ENCODE data around the gene HMCN2. TPM values are rescaled to one million over a fixed set of nuclear protein-coding genes. Genes with fewer than 3 reads are reported as not detected.
A peak's percentile ranks its signal among the peaks of the same experiment; 100 is the strongest.

Gene HMCN2
- total RNA-seq, 1 donor from 2014 or later = 9.3 TPM

DNA sequence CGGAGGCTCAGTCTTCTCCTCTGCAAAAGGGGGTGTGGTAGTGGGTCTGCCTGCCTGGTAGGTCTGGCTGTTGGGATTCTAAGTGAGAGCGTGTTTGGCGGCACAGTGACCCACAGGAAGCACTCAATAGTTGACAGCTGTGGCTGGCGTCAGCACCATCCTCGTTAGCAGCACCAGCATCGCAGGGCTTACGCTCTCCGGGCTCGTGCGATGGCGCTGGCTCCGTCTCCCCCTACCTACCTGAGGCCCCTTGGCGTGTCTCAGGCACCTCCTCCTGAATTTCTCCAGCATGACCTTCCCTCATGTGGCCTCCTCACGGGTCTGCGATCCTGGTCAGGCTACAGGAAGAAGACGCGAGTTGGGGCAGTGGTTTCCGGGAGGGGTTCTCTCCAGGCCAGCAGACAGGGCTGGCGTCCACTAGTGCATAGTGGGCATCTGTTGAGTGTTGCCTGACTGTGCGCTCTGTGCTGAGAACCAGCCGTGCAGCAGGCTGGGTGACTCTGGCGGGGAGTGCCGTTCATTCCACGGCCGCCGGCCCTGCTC, 66.9 kb downstream of the HMCN2 start:
- peaks cover 15% of the 10 kb centered on the region for H3K9me3 Mint-ChIP-seq (ENCODE audit: unreplicated experiment)
- TF ChIP-seq CTCF (IDR thresholded peaks at IDR 0.05; ENCODE audit: partially characterized antibody, unreplicated experiment) = no peak
- H3K27me3 Mint-ChIP-seq (ENCODE audit: unreplicated experiment) = peaks cover 28% of the 10 kb centered on the region
- no peak overlapping the region for H3K4me3 Mint-ChIP-seq (ENCODE audit: unreplicated experiment)
- peaks cover 50% of the 10 kb centered on the region for H3K4me1 Mint-ChIP-seq (ENCODE audit: low read depth, unreplicated experiment)
- no peak for DNase-seq
- peak overlapping the region; percentile 48 for H3K27ac Mint-ChIP-seq (ENCODE audit: unreplicated experiment)
- no peaks in the 10 kb centered on the region for H3K36me3 Mint-ChIP-seq (ENCODE audit: unreplicated experiment)

DNA sequence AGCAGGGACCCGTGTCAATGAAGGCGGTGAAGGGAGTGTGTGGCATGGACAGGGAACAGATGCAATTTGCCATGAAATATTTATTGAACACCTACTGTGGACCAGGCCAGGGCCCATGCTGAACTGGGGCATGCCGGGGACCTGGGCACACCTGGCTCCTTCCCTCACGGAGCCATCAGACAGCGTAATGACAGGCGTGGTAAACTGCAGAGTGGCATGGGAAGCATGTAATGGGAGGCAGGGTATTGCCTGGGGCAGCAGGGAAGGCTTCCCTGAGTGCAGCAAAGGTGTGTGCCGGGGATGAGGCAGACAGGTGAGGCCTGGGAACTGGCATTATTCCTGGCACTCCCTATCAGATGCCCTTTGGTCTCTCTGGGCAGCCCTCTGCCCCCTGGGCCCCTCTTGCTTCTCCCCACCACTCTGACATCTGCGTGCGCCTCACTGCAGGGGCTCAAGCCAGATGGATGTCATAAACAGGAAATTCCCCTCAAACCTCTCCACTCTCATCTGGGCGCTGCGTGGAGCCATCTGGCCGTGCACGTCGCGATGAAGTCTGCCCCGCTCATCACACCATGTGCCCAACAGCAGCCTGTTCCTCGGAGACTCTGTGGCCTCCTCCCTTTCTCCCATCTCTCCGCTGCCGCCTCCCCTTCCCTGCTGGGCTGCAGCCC, 67.6 kb downstream of the HMCN2 start:
- Mint-ChIP-seq H3K27ac (ENCODE audit: unreplicated experiment) (peak overlapping the region; percentile 93), H3K9me3 (ENCODE audit: unreplicated experiment) (peaks cover 15% of the 10 kb centered on the region), H3K36me3 (ENCODE audit: unreplicated experiment) (no peaks in the 10 kb centered on the region), H3K4me1 (ENCODE audit: low read depth, unreplicated experiment) (peaks cover 50% of the 10 kb centered on the region), H3K4me3 (ENCODE audit: unreplicated experiment) (no peak overlapping the region), H3K27me3 (ENCODE audit: unreplicated experiment) (peaks cover 28% of the 10 kb centered on the region)
- DNase-seq = peak; percentile 69
- TF ChIP-seq CTCF (IDR thresholded peaks at IDR 0.05; ENCODE audit: partially characterized antibody, unreplicated experiment) = no peak

GRCh38 chr9:130333712-130334062, 68.1 kb downstream of the HMCN2 start:
- TF ChIP-seq CTCF (IDR thresholded peaks at IDR 0.05; ENCODE audit: partially characterized antibody, unreplicated experiment) = no peak
- Mint-ChIP-seq H3K27me3 (ENCODE audit: unreplicated experiment) (peaks cover 28% of the 10 kb centered on the region), H3K27ac (ENCODE audit: unreplicated experiment) (peak overlapping the region; percentile 93), H3K4me1 (ENCODE audit: low read depth, unreplicated experiment) (peaks cover 45% of the 10 kb centered on the region), H3K36me3 (ENCODE audit: unreplicated experiment) (no peaks in the 10 kb centered on the region), H3K9me3 (ENCODE audit: unreplicated experiment) (peaks cover 14% of the 10 kb centered on the region), H3K4me3 (ENCODE audit: unreplicated experiment) (no peak overlapping the region)
- no peak for DNase-seq

GRCh38 chr9:130334915-130335314, 69.4 kb downstream of the HMCN2 start:
- DNase-seq = no peak
- Mint-ChIP-seq H3K27ac (ENCODE audit: unreplicated experiment) (peak overlapping the region; percentile 73), H3K4me3 (ENCODE audit: unreplicated experiment) (no peak overlapping the region), H3K36me3 (ENCODE audit: unreplicated experiment) (no peaks in the 10 kb centered on the region), H3K4me1 (ENCODE audit: low read depth, unreplicated experiment) (peaks cover 37% of the 10 kb centered on the region), H3K9me3 (ENCODE audit: unreplicated experiment) (peaks cover 11% of the 10 kb centered on the region), H3K27me3 (ENCODE audit: unreplicated experiment) (peaks cover 24% of the 10 kb centered on the region)
- no peak for TF ChIP-seq CTCF (IDR thresholded peaks at IDR 0.05; ENCODE audit: partially characterized antibody, unreplicated experiment)

DNA sequence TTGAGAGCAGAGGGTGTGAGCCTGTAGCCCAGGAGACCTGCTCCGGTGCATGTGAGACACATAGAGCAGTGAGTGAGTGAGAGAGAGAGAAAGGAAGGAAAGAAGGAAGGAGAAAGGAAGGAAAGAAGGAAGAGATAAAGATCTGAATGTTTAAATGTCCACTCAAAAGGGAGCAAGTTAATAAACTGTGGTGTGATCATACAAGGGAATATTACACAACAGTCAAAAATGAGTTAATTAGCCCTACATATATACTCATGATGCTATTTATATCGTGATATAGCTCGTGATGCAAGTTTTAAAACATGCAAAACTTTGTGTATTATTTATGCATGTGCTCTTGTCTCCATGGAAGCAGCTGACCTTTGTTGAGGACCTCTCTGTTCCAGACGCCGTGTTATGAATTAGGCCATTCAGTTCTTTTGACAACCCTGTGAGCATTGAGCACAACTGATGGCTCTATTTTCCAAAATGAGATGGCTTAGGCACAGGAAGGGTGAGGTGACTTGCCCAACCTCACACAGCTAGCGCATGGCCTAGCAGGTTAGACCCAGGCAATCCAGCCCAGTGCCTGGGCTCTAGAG, 70.6 kb downstream of the HMCN2 start:
- peak overlapping the region; percentile 55 for H3K4me3 Mint-ChIP-seq (ENCODE audit: unreplicated experiment)
- H3K27ac Mint-ChIP-seq (ENCODE audit: unreplicated experiment) = peak overlapping the region; percentile 66
- TF ChIP-seq CTCF (IDR thresholded peaks at IDR 0.05; ENCODE audit: partially characterized antibody, unreplicated experiment) = no peak
- peaks cover 20% of the 10 kb centered on the region for H3K27me3 Mint-ChIP-seq (ENCODE audit: unreplicated experiment)
- peaks cover 32% of the 10 kb centered on the region for H3K4me1 Mint-ChIP-seq (ENCODE audit: low read depth, unreplicated experiment)
- peaks cover 9% of the 10 kb centered on the region for H3K9me3 Mint-ChIP-seq (ENCODE audit: unreplicated experiment)
- no peaks in the 10 kb centered on the region for H3K36me3 Mint-ChIP-seq (ENCODE audit: unreplicated experiment)
- DNase-seq = no peak

All from glutamatergic neuron (in vitro differentiated cells).